ENCODE results near the gene CCDC33.

CCDC33 gene

DNA sequence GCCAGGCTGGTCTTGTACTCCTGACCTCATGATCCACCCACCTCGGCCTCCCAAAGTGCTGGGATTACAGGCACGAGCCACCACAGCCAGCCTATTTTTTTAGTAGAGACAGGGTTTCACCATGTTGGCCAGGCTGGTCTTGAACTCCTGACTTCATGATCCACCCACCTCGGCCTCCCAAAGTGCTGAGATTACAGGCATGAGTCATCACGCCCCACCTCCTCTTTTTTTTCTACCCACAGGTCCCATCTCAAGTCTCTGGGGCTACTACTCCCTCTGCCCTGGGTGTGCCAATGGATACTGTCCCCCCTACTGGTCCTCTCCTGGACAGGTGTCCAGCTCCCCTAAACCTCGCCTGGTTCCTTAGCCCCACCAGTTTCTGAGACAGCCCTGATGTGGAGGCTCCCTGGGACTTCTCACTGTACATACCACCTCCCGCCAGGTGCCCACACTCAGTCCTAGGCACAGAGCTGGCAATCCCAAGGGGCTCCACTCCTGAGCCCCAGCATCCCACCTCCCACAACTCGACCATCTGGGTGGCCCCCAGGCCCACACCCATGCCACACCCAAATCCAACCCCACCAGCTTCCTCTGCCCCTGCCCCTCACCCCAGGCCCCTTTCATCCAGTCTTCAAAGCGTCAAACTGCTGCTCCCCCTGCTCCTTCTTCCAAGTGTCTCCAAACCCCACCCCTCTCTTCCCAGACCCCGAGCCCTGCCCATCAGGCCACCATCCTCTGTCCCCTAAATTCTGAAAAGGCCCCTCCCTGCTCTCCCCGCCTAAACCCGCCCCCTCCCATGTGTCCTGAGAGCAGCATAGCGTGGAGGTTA is 144.4 kb downstream of the CCDC33 start (continued):
- TF ChIP-seq, protein P1, sequence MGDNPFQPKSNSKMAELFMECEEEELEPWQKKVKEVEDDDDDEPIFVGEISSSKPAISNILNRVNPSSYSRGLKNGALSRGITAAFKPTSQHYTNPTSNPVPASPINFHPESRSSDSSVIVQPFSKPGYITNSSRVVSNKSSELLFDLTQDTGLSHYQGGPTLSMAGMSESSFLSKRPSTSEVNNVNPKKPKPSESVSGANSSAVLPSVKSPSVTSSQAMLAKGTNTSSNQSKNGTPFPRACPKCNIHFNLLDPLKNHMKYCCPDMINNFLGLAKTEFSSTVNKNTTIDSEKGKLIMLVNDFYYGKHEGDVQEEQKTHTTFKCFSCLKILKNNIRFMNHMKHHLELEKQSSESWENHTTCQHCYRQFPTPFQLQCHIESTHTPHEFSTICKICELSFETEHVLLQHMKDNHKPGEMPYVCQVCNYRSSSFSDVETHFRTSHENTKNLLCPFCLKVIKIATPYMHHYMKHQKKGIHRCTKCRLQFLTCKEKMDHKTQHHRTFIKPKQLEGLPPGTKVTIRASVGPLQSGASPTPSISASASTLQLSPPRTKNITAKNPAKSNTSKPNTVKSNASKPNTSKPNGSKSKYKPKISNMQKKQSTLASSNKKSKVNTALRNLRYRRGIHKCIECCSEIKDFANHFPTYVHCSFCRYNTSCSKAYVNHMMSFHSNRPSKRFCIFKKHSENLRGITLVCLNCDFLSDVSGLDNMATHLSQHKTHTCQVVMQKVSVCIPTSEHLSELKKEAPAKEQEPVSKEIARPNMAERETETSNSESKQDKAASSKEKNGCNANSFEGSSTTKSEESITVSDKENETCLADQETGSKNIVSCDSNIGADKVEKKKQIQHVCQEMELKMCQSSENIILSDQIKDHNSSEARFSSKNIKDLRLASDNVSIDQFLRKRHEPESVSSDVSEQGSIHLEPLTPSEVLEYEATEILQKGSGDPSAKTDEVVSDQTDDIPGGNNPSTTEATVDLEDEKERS (tag by site-specific recombination; IDR thresholded peaks at IDR 0.05): no peak
- peak; percentile 47 for TF ChIP-seq GLIS2 (tag by site-specific recombination; IDR thresholded peaks at IDR 0.05)

DNA sequence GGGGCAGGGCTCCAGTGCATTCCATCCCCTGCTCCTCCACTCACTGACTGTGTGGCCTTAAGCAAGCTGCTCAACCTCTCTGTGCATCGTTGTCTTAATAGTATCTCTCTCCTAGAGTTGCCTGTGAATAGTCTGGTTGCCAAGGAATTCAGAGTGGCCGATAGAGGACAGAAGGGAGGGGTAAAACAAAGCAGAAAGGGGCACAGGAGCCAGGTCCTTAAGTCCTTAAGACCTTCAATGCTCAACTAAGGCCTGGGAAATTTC is 145.0 kb downstream of the CCDC33 start:
- Histone ChIP-seq H3K4me1 (ENCODE audit: control insufficient read depth, insufficient read depth, low read length) (no peaks in the 10 kb centered on the region), H3K9me3 (ENCODE audit: control insufficient read depth, insufficient read depth, low read depth, low read length) (no peaks in the 10 kb centered on the region), H3K4me3 (ENCODE audit: low read depth, low read length) (no peak overlapping the region), H3K36me3 (ENCODE audit: control insufficient read depth in 2 of 2, insufficient read depth in 1 of 2, low read length in 2 of 2) (no peaks in the 10 kb centered on the region), H3K27ac (ENCODE audit: extremely low read depth, low read depth, low read length) (no peak overlapping the region)
- ChIA-PET CTCF (interaction anchor here (0.6 to 25.1 kb wide), 12 partner anchors 9 to 495 kb away, joined by 3 to 768 read pairs (median 4); partner anchors contain the start of genes SEMA7A and UBL7), POLR2A (no interaction called here)
- TF ChIP-seq ZNF133 (tag by site-specific recombination; IDR thresholded peaks at IDR 0.05) (no peak), ZXDB (tag by site-specific recombination; IDR thresholded peaks at IDR 0.05) (no peak), IKZF3 (tag by site-specific recombination; IDR thresholded peaks at IDR 0.05) (no peak), ZNF549 (tag by site-specific recombination; IDR thresholded peaks at IDR 0.05) (no peak), ZNF596 (tag by site-specific recombination; IDR thresholded peaks at IDR 0.05) (no peak), ZNF138 (tag by site-specific recombination; IDR thresholded peaks at IDR 0.05; ENCODE audit: borderline replicate concordance) (no peak), ZNF623 (tag by site-specific recombination; IDR thresholded peaks at IDR 0.05) (no peak), ZNF621 (tag by site-specific recombination; IDR thresholded peaks at IDR 0.05) (no peak), ZNF302 (tag by site-specific recombination; IDR thresholded peaks at IDR 0.05; ENCODE audit: low read depth) (no peak), ZNF423 (tag by site-specific recombination; IDR thresholded peaks at IDR 0.05) (no peak), KLF16 (tag by site-specific recombination; IDR thresholded peaks at IDR 0.05) (no peak), ZNF785 (tag by site-specific recombination; IDR thresholded peaks at IDR 0.05) (no peak)
- TF ChIP-seq, protein P2, sequence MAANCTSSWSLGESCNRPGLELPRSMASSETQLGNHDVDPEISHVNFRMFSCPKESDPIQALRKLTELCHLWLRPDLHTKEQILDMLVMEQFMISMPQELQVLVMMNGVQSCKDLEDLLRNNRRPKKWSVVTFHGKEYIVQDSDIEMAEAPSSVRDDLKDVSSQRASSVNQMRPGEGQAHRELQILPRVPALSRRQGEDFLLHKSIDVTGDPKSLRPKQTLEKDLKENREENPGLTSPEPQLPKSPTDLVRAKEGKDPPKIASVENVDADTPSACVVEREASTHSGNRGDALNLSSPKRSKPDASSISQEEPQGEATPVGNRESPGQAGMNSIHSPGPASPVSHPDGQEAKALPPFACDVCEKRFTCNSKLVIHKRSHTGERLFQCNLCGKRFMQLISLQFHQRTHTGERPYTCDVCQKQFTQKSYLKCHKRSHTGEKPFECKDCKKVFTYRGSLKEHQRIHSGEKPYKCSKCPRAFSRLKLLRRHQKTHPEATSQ (tag by site-specific recombination; IDR thresholded peaks at IDR 0.05): no peak
- TF ChIP-seq, protein P3, sequence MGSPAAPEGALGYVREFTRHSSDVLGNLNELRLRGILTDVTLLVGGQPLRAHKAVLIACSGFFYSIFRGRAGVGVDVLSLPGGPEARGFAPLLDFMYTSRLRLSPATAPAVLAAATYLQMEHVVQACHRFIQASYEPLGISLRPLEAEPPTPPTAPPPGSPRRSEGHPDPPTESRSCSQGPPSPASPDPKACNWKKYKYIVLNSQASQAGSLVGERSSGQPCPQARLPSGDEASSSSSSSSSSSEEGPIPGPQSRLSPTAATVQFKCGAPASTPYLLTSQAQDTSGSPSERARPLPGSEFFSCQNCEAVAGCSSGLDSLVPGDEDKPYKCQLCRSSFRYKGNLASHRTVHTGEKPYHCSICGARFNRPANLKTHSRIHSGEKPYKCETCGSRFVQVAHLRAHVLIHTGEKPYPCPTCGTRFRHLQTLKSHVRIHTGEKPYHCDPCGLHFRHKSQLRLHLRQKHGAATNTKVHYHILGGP (tag by site-specific recombination; IDR thresholded peaks at IDR 0.05): no peak

DNA sequence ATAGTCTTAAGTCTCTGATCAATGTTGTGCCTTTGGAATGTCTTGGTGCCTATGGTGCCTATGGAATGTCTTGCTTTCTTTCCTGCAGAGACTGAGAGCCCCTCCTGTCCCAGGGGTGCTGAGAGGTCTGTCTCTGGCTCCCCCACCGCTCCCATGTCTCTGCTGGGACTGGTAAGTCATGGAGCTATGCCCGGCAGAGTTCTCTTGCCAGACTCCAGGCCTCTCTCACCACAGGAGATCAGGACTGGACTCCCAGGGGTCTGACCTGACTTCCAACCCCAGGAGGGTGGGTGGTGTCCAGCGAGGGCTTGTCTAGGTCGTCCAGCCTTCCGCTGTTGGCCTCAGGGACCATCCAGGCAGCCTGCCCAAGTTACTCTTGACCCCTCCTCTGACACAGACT is 145.4 kb downstream of the CCDC33 start:
- POLR2A ChIA-PET: no interaction called here

More for the DNA sequence above, 145.4 kb downstream of the CCDC33 start:
- Histone ChIP-seq H3K4me3 (ENCODE audit: low read depth, low read length) (no peak overlapping the region), H3K9me3 (ENCODE audit: control insufficient read depth, insufficient read depth, low read depth, low read length) (no peaks in the 10 kb centered on the region), H3K4me1 (ENCODE audit: control insufficient read depth, insufficient read depth, low read length) (no peaks in the 10 kb centered on the region), H3K36me3 (ENCODE audit: control insufficient read depth in 2 of 2, insufficient read depth in 1 of 2, low read length in 2 of 2) (no peaks in the 10 kb centered on the region), H3K27ac (ENCODE audit: extremely low read depth, low read depth, low read length) (no peak overlapping the region)
- CTCF ChIA-PET: interaction anchor here (0.6 to 25.1 kb wide), 16 partner anchors 9 to 1236 kb away, joined by 3 to 768 read pairs (median 4); partner anchors contain the start of genes SEMA7A and UBL7
- no peak for TF ChIP-seq ZNF544 (tag by site-specific recombination; IDR thresholded peaks at IDR 0.05)
- TF ChIP-seq, protein P4, sequence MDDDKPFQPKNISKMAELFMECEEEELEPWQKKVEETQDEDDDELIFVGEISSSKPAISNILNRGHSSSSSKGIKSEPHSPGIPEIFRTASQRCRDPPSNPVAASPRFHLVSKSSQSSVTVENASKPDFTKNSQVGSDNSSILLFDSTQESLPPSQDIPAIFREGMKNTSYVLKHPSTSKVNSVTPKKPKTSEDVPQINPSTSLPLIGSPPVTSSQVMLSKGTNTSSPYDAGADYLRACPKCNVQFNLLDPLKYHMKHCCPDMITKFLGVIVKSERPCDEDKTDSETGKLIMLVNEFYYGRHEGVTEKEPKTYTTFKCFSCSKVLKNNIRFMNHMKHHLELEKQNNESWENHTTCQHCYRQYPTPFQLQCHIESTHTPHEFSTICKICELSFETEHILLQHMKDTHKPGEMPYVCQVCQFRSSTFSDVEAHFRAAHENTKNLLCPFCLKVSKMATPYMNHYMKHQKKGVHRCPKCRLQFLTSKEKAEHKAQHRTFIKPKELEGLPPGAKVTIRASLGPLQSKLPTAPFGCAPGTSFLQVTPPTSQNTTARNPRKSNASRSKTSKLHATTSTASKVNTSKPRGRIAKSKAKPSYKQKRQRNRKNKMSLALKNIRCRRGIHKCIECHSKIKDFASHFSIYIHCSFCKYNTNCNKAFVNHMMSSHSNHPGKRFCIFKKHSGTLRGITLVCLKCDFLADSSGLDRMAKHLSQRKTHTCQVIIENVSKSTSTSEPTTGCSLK (tag by site-specific recombination; IDR thresholded peaks at IDR 0.05): no peak
- no peak for TF ChIP-seq ZNF157 (tag by site-specific recombination; IDR thresholded peaks at IDR 0.05)
- no peak for TF ChIP-seq SP7 (tag by site-specific recombination; IDR thresholded peaks at IDR 0.05)
- no peak for TF ChIP-seq ZNF792 (tag by site-specific recombination; IDR thresholded peaks at IDR 0.05)
- TF ChIP-seq, protein P5, sequence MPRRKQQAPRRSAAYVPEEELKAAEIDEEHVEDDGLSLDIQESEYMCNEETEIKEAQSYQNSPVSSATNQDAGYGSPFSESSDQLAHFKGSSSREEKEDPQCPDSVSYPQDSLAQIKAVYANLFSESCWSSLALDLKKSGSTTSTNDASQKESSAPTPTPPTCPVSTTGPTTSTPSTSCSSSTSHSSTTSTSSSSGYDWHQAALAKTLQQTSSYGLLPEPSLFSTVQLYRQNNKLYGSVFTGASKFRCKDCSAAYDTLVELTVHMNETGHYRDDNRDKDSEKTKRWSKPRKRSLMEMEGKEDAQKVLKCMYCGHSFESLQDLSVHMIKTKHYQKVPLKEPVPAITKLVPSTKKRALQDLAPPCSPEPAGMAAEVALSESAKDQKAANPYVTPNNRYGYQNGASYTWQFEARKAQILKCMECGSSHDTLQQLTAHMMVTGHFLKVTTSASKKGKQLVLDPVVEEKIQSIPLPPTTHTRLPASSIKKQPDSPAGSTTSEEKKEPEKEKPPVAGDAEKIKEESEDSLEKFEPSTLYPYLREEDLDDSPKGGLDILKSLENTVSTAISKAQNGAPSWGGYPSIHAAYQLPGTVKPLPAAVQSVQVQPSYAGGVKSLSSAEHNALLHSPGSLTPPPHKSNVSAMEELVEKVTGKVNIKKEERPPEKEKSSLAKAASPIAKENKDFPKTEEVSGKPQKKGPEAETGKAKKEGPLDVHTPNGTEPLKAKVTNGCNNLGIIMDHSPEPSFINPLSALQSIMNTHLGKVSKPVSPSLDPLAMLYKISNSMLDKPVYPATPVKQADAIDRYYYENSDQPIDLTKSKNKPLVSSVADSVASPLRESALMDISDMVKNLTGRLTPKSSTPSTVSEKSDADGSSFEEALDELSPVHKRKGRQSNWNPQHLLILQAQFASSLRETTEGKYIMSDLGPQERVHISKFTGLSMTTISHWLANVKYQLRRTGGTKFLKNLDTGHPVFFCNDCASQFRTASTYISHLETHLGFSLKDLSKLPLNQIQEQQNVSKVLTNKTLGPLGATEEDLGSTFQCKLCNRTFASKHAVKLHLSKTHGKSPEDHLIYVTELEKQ (tag by site-specific recombination; IDR thresholded peaks at IDR 0.05; ENCODE audit: borderline replicate concordance): no peak
